ENCODE data around the gene ANKRD6. TPM values are rescaled to one million over a fixed set of nuclear protein-coding genes. Genes with fewer than 3 reads are reported as not detected.

ANKRD6 gene
- total RNA-seq, 1 experiment from 2014 or later: 13.9 TPM

- DNase-seq (ENCODE audit: low spot score) (no peak), ATAC-seq (no peak)
- H3K4me3 Mint-ChIP-seq: no peak overlapping the region
- ChIA-PET POLR2A (no interaction called here), CTCF (no interaction called here)
- H3K36me3 Mint-ChIP-seq: no peaks in the 10 kb centered on the region
- peaks cover 9% of the 10 kb centered on the region for H3K4me1 Mint-ChIP-seq
- no peaks in the 10 kb centered on the region for H3K9me3 Mint-ChIP-seq
- no peak for TF ChIP-seq PRRX2 (CRISPR knock-in tag; IDR thresholded peaks at IDR 0.05)
- no peak for TF ChIP-seq CDX4 (CRISPR knock-in tag; IDR thresholded peaks at IDR 0.05; ENCODE audit: borderline replicate concordance)
- TF ChIP-seq, protein P1, sequence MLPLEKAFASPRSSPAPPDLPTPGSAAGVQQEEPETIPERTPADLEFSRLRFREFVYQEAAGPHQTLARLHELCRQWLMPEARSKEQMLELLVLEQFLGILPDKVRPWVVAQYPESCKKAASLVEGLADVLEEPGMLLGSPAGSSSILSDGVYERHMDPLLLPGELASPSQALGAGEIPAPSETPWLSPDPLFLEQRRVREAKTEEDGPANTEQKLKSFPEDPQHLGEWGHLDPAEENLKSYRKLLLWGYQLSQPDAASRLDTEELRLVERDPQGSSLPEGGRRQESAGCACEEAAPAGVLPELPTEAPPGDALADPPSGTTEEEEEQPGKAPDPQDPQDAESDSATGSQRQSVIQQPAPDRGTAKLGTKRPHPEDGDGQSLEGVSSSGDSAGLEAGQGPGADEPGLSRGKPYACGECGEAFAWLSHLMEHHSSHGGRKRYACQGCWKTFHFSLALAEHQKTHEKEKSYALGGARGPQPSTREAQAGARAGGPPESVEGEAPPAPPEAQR (CRISPR knock-in tag; IDR thresholded peaks at IDR 0.05): no peak
- no peak for TF ChIP-seq CREM (CRISPR knock-in tag; IDR thresholded peaks at IDR 0.05)
- TF ChIP-seq, protein P2, sequence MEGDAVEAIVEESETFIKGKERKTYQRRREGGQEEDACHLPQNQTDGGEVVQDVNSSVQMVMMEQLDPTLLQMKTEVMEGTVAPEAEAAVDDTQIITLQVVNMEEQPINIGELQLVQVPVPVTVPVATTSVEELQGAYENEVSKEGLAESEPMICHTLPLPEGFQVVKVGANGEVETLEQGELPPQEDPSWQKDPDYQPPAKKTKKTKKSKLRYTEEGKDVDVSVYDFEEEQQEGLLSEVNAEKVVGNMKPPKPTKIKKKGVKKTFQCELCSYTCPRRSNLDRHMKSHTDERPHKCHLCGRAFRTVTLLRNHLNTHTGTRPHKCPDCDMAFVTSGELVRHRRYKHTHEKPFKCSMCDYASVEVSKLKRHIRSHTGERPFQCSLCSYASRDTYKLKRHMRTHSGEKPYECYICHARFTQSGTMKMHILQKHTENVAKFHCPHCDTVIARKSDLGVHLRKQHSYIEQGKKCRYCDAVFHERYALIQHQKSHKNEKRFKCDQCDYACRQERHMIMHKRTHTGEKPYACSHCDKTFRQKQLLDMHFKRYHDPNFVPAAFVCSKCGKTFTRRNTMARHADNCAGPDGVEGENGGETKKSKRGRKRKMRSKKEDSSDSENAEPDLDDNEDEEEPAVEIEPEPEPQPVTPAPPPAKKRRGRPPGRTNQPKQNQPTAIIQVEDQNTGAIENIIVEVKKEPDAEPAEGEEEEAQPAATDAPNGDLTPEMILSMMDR (IDR thresholded peaks at IDR 0.05): no peak
- TF ChIP-seq NR2C2 (CRISPR knock-in tag; IDR thresholded peaks at IDR 0.05): no peak
- TF ChIP-seq AR (CRISPR knock-in tag; IDR thresholded peaks at IDR 0.05): no peak
- no peak overlapping the region for H3K27ac Mint-ChIP-seq
- H3K27me3 Mint-ChIP-seq (ENCODE audit: low read depth): no peaks in the 10 kb centered on the region
Measured at GRCh38 chr6:89510393-89510792, 77.4 kb downstream of the ANKRD6 start.

DNA sequence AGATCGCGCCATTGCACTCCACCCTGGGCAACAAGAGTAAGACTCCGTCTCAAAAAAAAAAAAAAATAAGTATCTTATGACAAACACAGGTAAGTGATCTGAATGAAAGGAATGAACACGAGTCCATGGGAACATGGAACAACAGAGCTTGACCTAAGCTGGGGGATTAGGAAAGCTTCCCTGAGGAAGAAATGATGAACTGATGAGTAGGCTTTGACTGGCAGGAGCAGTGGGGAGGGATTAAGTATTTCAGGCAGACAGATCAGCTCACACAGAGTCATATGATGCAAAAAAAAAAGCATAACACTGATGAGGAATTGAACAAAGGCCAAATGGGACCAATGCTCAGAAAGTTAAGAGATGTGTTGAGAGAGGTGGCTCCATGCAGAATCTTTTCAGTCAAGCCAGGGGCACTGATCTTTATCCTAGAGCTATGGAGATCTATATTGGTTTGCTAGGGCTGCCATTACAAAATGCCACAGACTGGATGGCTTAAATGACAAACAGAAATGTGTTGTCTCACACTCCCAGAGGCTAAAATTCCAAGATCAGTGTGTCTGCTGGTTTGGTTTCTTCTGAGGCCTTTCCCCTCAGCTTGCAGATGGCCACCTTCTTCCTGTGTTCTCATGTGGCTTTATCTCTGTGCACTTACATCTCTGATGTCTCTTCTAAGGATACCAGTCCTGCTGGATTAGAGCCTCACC, 85.6 kb downstream of the ANKRD6 start:
- Mint-ChIP-seq H3K36me3 (no peaks in the 10 kb centered on the region), H3K27me3 (ENCODE audit: low read depth) (no peaks in the 10 kb centered on the region; the same call in 1 of the 2 replicates), H3K4me1 (no peaks in the 10 kb centered on the region), H3K27ac (no peak overlapping the region), H3K4me3 (no peak overlapping the region), H3K9me3 (no peaks in the 10 kb centered on the region)
- POLR2A ChIA-PET: no interaction called here
- CTCF ChIA-PET: interaction anchor here (0.7 kb wide), 1 partner anchor 86 kb away, joined by 3 read pairs; the partner anchor contains the start of gene ANKRD6
- ATAC-seq (no peak), DNase-seq (ENCODE audit: low spot score) (no peak)
- TF ChIP-seq E2F1 (CRISPR knock-in tag; IDR thresholded peaks at IDR 0.05): no peak
- no peak for TF ChIP-seq ZNF219 (CRISPR knock-in tag; IDR thresholded peaks at IDR 0.05; ENCODE audit: borderline replicate concordance)
- TF ChIP-seq CBFB (CRISPR knock-in tag; IDR thresholded peaks at IDR 0.05; ENCODE audit: low read depth): no peak
- no peak for TF ChIP-seq CREM (CRISPR knock-in tag; IDR thresholded peaks at IDR 0.05)
- no peak for TF ChIP-seq ZNF121 (CRISPR knock-in tag; IDR thresholded peaks at IDR 0.05)
- no peak for TF ChIP-seq IRF2 (CRISPR knock-in tag; IDR thresholded peaks at IDR 0.05; ENCODE audit: borderline replicate concordance, low read depth)
- TF ChIP-seq ESRRA (CRISPR knock-in tag; IDR thresholded peaks at IDR 0.05; ENCODE audit: borderline replicate concordance): no peak
- no peak for TF ChIP-seq ZNF396 (CRISPR knock-in tag; IDR thresholded peaks at IDR 0.05; ENCODE audit: borderline replicate concordance)
- TF ChIP-seq TCF7 (CRISPR knock-in tag; IDR thresholded peaks at IDR 0.05; ENCODE audit: low read depth): no peak
- TF ChIP-seq RORB (CRISPR knock-in tag; IDR thresholded peaks at IDR 0.05): no peak
- TF ChIP-seq, protein P3, sequence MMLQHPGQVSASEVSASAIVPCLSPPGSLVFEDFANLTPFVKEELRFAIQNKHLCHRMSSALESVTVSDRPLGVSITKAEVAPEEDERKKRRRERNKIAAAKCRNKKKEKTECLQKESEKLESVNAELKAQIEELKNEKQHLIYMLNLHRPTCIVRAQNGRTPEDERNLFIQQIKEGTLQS (CRISPR knock-in tag; conservative IDR thresholded peaks at IDR 0.05): no peak
- no peak for TF ChIP-seq EMX1 (CRISPR knock-in tag; IDR thresholded peaks at IDR 0.05)
- no peak for TF ChIP-seq IRF1 (CRISPR knock-in tag; IDR thresholded peaks at IDR 0.05)
- TF ChIP-seq ERG (CRISPR knock-in tag; IDR thresholded peaks at IDR 0.05): no peak
- no peak for TF ChIP-seq TP53 (CRISPR knock-in tag; IDR thresholded peaks at IDR 0.05)
- no peak for TF ChIP-seq HMGXB4 (CRISPR knock-in tag; IDR thresholded peaks at IDR 0.05)
- TF ChIP-seq SMAD3 (CRISPR knock-in tag; IDR thresholded peaks at IDR 0.05; ENCODE audit: borderline replicate concordance): no peak
